CD4-positive, alpha-beta T cell treated with Interleukin-17A for 4 hours (primary cell): ENCODE data around the gene ARHGAP44.
A peak's percentile ranks its signal among the peaks of the same experiment; 100 is the strongest.

ENCODE experiments used
- DNase-seq: peaks from one replicate; pipeline ENCODE4 v3.0.0-alpha.2; 2020; ENCODE audit warnings: mixed read lengths

ARHGAP44 gene

DNA sequence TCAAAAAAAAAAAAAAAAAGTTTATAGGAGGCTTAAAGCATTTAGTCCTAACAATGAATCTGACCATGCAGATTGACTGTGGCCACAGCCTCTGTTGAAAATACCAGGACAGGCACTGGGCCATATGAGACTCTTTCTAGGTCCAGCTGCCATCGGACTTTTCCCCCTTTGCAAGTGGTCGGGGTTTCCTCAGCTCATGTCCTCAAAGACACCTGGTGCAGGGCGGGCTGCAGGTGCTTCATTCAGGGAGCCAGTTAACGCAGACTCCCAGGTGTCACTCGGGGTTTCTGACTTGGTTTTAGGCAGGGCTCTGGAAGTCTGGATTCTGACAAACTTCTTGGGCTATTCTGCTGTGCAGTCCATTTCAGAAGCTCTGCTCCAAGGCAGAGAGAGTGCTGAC, 207.6 kb downstream of the ARHGAP44 start:
- no peak for DNase-seq

DNA sequence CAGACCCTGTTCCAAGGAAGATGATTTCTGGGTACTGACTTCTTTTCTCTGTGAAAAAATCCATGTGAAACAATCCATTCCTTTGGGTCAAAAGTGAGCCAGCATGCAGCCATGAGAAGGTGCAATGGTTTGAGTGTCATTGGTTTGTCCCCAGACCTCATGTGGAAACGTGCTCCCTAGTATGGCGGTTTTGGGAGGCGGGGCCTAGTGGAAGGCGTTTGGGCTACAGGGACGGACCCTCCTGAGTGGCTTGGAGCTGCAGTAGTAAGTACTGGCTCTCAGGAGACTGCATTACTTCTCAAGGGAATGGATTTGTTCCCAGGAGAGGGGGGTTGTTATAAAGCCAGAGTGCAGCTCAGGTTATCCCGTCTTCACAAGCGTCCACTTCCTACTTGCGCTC, 209.2 kb downstream of the ARHGAP44 start:
- DNase-seq = no peak

DNA sequence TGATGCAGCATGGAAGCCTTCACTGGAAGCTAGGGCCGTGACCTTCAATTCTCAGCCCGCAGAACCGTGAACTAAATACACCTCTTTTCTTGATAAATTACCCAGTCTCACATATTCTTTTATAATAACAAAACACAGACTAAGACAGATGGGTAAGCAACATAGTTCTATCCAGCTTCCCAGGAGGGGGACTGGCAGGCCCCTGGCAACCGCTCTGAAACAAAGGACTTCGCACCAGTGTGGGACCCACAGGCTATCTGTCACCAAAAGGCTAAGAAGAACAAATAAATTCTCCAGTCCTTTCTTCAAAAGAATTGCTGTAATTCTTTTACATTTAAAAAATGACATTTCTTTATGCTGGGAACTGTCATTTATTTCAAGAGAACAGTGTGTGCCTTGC, 209.6 kb downstream of the ARHGAP44 start:
- no peak for DNase-seq

DNA sequence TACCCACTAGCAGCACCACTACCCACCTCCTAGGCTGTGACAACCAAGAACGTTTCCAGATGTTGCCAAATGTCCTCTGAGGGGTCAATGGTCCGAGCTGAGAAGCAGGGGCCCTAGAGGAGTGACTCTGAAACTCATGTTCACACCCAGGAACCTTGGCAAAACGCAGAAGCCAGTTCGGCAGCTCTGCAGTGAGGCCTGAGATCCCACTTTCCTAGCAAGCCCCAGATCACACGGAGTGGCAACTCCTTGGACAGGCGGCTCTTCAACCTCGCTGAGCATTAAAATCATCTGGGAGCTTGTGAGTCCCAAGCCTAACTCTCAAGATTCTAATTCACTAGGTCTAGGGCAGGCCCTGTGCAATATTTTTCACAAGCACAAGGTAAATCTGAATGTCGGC, 211.3 kb downstream of the ARHGAP44 start:
- DNase-seq = no peak

DNA sequence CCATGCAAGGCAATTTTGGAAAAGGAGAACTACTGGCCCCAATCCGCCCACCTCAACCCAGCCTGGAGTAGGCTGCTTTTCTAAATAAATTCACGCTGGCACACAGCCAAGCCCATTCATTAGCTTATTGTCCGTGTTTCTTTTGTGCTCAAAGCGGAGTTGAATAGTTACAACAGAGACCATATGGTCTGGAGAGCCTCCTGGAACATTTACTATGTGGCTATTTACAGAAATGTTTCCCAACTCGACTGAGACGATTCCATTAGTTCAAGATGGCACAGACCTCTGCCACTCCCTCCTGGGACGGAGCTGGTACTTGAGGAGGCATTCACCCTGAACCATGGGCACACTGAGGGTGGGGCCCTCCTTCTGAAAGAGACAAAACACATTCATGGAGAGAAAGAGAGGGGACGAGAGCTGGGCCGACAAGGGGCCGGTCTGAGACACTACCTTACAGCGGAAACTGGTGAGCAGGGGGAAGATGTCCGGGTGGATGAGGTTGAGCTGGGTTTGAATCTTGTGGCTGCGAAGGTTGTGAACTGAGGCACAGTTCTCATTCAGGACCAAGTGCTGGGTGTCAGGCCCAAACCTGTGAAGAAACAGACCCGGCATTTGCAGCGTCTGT, 212.8 kb downstream of the ARHGAP44 start:
- no peak for DNase-seq

DNA sequence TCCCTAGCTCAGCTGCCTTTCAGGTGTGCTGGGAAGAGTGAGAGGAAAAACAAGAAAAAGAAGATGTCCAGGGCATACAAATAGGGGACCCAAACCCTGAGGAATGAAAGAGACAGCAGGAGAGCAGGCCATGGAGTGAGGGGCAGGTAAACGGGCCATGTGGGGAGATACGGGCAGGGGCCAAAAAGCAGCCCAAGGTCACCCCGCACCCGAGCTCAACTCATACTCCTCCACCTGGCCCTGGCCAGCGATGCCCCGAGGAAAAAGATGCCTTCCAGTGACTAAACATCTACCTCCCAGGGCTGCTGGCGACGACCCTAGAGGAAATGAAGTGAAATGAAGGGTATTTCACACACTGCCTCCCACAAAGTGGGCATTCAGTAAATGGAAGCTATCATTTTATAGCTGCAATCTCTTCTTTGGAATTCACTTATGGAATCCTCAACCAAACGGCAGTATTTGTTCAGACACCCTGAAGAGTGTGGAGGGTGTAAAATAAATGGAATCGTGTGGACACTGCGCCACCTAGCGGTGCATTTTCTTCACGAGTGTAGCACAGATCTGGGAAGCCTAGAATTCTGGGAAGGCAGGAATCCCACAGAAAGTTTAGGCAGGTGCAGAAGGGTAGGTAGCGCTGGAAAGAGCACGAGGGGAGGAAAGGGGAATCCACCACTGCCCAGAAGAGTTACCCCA, 213.6 kb downstream of the ARHGAP44 start:
- peak; percentile 70 for DNase-seq

DNA sequence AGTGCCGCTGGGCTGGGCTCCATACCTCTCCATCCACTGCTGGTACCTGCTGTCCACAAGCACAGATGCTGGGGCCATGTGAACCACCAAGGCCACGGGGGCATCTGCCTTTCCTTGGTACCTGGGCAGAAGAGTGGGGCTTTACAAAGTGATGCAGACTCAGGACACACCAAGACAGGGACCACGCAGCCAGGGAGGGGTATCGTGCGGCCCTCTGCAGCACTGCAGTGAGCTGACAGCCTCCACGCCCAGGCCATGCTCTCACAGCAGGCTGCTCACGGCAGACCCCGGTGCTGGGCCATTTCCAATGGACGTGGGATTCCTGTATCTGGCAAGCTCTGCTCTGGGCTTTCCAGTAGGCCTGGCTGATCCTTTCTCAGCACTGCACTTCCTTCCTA, 214.2 kb downstream of the ARHGAP44 start:
- no peak for DNase-seq

DNA sequence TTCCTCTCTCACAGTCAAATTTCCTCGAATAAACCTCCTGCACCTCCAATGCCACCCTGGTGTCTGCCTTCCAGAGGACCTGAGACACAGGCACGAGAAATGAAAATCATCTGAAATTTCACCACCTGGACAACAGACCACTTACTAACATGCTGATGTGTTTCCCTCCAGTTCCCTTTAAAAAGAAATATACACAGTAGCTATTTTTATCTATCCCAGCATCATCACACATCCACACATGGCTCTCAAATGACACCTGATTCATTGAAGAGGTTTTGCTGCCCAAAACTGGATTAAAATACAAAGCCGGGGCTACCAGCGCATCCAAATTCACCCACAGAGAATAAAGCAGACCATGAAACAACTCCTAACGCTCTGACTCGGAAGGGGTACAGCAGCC, 214.6 kb downstream of the ARHGAP44 start:
- no peak for DNase-seq

DNA sequence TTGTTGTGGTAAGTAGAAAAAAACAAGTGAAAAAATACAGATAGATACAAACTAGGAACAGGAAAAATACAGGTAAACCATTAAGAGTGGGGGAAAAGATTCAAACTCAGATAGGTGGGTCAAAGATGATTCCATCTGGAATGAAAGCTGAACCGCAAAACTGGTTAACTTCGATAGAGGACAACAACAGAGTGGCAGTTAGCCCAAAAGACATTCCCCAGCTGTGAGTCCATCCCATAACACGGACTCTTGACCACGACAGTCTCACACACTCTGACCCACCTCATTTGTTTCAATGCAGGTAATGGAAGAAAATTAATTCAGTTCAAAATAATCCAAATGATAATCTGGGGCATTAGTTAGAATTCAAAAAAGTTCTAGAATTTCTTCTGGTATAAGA, 215.0 kb downstream of the ARHGAP44 start:
- no peak for DNase-seq

DNA sequence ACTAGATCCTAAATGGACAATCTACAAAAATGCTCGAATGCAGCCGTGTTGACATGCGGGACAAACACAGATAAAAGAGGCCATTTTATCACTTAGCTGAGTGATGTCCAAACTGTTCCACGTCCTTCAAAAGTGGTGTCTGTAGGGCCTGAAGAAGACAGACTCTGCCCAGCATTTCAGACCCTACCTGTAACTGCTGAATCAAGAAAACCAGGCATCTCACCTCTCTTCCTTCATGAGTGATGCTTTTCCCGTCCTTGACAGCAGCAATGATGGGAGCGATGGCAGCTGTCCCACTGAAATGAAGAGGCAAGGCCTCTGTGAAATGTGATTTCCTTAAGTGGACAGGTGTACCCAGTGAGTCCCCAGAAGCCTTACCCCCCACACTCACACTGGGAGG, 216.2 kb downstream of the ARHGAP44 start:
- DNase-seq = no peak

DNA sequence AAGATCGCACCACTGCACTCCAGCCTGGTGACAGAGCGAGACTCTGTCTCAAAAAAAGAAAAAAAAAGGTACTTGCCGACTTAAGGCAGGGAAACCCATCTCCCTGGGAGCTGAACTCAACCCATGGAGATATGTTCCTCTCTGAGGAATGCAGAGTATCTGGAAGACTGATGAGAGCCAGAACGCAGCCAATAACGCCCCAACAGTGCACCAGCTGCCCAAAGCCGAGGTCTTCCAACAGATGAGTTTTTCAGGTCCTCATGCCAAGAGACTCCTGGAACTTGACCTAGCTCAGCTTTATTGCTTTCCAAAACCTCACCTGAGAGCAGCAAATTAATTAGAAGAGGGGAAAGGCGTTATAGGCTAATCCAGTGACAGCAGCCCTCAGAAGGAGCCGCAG, 219.2 kb downstream of the ARHGAP44 start:
- no peak for DNase-seq

DNA sequence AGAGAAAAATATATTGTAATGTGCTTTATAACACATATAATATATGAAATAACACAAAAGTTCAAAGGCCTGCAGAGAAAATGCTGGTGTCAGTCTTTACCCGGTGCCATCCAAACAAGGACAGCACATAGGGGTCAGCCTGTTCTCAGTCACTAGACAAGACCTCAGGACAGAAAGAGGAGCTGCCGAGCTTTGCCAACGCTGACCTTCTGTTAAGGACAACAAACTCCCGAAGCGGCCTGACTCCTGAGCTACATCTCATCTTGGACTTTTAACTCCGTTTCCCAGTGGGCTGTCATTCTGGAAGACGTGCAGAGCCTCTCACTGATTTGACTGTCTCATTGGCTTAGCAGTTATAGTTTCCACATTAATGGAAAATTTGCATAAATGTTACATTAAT, 221.7 kb downstream of the ARHGAP44 start:
- no peak for DNase-seq

DNA sequence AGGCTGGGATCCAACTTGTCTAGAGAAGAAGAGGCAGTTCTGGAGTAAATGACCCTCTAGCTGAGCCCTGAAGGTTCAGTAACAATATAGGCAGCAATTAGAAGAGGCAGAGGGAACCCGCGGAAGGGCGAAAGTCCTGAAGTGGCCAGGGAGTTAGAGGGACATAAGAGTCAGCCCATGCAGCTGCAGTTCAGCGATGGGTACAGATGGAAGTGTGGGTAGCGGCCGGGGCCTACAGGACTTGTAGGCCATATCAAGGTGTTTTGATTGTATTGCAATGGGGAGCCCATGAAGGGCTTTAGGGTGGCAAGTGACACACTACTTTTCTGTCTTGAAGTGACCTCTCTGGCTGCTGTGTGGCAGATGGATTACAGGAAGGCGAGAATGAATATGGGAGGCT, 225.5 kb downstream of the ARHGAP44 start:
- no peak for DNase-seq

DNA sequence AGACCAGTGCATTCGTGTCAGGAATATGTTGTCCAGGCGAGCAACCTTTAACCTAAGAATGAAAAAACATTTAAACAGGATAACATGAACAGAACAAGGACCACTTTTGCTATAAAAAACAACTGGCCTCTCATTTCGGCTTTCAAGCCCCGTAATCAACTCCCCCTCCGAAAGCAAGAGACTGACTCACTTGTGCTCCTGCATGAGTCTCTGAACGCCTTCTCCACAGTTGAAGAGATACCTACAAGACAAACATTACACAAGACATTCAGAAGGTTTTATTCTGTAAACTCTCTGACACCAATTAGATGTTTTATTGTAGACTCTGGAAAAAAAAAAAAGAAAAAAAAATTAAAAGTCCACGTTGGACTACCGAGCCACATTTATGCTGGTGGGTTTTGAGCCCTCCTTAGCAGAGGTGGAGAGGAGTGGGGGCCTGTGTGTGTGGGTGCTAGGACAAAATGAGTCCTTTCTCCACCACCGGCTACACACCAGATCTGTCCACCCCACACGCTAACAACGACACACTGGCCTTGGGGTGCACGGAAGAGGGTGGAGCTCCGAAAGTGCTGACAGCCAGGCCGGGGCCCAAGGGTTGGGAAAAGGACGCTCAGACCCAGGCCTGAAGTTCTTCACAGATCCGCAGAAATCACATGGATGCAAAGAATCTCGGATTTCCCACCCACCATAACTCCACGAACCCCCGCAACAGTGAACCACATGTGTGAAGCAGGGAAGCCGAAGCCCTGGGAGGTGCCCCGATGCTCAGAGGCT, 227.8 kb downstream of the ARHGAP44 start:
- DNase-seq = no peak

DNA sequence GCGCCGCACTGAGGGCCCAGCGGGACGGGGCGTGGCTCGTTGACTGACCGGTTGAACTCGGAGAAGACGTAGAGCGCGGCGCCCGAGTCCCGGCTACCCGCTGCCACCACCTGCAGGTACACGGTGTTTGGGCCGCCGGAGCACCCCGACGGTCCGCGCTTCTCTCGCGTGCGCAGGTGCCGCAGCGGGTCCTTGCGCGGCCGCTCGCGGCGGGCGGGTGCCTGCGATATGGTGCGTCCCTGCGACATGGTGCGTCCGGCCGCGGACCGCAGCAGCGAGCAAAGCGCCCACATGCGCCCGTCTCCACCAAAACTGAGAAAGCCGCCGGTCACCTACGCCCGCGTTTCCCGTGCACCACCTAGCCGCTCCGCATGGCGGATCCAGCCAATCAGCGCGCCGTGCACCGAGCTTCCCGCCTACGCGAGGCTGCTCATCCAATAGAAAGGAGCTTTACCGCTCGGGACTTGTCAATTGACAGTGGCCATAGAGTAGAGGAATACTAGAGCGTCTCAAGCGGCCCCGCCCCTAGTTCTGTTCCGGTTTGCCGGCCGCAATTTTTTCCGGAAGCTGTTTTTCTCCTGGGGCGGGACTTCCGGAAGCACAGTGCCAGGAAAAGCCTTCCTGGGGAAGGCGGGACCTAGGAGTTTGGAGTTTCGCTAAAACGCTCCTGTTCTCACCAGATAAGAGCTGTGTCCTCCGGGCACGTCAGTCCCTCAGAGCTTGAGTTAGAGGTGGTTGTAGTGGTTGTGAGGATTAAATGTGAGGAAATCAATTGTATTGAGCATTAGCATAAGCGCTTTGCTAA, 228.6 kb downstream of the ARHGAP44 start, which contains the start of gene ELAC2:
ELAC2 (minus strand) TSS at position 373 of the 805 bp plus-strand sequence; CDS start at position 293, 80 bp downstream.
- DNase-seq = peak; percentile 94

DNA sequence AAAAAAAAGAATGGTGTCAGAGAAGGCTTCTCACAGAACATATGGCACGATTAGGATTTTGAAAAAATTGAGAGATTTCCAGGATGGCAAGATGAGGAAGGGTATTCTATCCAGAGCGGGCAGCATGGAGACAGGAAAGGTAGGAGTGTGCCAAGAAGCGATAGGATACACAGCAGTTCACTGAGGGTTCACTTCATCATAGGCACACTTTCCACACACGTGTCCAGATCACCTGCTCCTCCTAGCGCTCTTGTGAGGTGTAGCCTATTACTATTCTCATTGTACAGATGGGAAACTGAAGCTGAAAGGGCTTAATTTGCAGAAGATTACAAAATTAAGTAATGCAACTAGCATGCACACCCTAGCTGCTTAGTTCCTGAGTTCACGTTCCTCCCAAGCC, 234.7 kb downstream of the ARHGAP44 start:
- no peak for DNase-seq

DNA sequence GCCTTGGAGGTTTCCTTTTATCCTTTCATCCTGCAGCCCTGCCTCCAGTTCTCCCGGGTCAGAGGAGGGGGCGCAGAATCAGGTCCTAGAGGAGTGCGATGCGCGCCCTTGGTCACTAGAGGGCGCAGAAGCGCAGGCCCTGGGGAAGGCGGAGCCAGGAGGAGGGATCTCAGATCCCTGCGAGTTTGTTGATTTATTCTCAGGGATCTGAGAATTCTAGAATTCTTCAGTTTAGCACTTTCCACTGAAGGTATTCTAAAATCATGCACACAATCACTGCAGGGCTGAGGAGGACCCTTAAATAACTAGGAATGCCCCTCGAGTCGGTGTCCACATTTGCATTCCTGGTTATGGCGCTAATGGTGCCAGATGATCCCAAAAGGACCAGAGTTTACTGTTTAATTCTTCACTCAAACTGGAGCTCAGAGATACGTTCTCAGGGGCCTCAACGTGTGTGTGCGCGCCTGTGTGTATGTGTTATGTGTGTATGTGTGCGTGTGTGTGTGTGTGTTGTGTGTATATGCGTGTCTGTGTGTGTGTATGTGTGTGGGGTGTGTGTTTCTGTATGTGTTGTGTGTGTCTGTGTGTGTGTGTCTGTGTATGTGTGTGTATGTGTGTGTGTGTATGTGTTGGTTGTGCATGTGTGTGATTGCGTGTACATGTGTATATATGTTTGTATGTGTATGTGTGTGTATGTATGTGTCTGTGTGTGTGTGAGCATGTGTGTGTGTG, 235.4 kb downstream of the ARHGAP44 start:
- DNase-seq = peak; percentile 73

DNA sequence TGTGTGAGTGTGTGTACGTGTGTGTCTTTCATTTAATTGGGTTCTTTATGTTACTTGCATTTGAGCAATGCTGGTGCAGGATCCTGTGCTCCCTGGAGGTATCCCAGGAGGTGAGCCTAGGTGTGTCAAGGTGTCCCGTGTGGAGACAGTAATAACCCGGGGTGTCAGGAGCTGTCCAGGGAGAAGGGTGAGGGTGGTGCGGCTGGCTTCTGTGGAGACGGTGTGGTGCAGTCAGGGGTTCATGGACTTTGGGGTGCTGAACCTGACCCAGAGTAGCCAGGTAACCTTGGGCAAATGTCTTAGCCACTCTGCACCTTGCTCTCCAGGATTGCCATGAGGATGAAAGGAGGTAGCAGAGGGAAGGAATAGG, 235.9 kb downstream of the ARHGAP44 start:
- DNase-seq = no peak

DNA sequence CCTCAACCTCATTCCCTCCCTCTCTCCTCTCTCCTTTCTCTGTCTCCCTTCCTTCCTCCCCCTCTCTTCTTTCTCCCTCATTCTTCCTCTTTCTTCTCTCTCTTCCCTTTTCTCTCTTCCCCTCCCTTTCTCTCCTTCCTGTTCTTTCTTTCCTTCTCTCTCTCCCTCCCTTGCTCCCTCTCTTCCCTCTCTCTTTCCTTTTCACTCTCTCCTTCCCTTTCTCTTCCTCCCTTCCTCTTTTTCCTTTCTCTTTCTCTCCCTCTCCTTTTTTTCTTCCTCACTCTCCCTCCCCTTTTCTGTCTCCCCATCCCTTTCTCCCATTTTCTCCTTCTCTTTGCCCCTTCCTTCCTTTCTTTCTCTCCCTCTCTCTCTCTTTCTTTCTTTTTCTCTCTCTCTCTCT, 236.4 kb downstream of the ARHGAP44 start:
- no peak for DNase-seq

DNA sequence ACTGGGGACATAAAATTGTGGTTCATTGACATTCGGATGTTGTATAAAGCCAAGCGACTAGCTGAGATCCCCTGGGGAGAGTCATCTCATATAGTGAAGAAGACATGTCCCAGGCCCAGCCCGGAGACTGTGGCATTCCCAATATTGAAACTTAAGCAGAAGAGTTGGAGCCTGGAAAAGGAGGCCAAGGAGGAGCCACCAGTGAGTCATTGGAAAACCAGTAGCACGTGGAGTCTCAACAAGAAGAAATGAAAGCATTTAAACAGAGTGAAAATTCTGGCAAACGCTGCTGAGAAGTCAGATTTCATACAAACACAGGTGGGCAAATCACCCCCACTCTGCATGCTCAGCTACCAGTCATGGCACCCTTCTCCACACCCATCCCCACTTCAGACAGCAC, 237.9 kb downstream of the ARHGAP44 start:
- DNase-seq = no peak

DNA sequence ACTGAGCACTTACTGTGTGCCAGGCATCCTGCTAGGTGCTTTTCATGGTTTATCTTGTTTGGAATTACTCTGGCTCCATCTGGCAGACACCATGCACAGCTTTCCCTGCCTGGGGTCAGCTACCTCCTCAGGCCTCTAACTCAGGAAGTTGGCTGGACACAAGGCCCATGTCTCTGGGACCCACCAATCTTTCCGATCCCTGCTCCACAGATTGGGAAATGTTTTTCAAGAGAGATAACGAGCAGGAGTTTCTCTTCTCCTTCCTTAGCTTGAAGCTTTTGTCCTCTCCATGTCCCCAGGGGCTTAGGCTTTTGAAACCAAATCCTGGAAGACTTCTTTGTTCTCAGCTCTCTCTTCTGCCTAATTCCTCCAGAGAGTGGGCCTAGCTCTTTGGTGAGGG, 240.0 kb downstream of the ARHGAP44 start:
- DNase-seq = no peak

DNA sequence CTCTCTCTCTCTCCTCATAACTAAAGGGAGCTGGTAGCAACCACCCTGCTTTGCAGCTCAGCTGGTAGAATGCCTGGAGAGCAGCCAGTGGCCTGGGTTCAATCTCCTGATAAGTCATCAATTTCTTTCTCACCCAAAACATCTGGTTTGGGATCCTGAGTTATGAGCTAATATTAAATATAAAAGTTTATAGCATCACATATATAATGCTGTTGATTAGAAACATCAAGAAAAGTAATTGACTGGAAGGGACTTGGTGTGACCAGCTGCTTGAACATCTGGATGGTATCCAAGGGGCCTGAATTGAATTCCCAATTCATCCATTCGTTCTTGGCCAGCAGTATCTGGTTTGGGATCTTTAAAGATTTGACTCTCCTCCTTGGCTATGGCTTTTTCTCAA, 240.8 kb downstream of the ARHGAP44 start:
- DNase-seq = no peak
